Measurements from ENCODE around the gene SMAD5. TPM values are rescaled to one million over a fixed set of nuclear protein-coding genes. Genes with fewer than 3 reads are reported as not detected.

The SMAD5 gene
- total RNA-seq, 1 experiment from 2014 or later = 69.3 TPM

DNA sequence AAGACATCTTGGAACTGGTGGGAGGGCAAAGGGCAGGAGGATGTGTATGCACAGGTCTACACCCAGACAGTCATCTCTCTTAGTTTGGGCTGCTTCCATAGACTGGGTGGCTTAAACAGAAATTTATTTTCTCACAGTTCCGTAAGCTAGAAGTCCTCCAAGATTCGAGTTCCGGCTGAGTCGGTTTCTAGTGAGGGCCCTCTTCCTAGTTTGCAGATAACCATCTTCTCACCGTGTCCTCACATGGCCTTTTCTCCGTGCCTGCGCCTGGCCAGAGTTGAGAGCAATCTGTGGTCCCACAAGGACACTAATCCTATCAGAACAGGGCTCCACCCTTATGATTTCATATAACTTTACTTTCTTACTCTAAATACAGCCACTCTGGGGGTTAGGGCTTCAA lies 56.2 kb downstream of the SMAD5 start:
- Histone ChIP-seq H3K9ac (ENCODE audit: extremely low read depth, insufficient read length, low read length) (no peak overlapping the region), H3K79me1 (ENCODE audit: insufficient read depth, low read depth, low read length, poor library complexity, severe bottlenecking) (no peaks in the 10 kb centered on the region), H4K5ac (ENCODE audit: insufficient read length, low read depth, low read length) (no peak overlapping the region), H3K23me2 (ENCODE audit: insufficient read length, low read depth, low read length, poor library complexity, severe bottlenecking) (peaks cover 16% of the 10 kb centered on the region), H3K27me3 (ENCODE audit: insufficient read depth, low read length) (peaks cover 37% of the 10 kb centered on the region), H3K23ac (ENCODE audit: insufficient read length, low read depth, low read length) (no peak overlapping the region), H2AFZ (ENCODE audit: low read length) (no peak overlapping the region), H3K79me2 (ENCODE audit: insufficient read depth, low read length) (no peaks in the 10 kb centered on the region), H3T11ph (ENCODE audit: low read length) (no peak overlapping the region), H2BK120ac (ENCODE audit: low read depth, low read length, poor library complexity, severe bottlenecking) (no peak overlapping the region), H3K56ac (ENCODE audit: insufficient read length, low read depth, low read length) (no peak overlapping the region), H3K9me3 (ENCODE audit: control insufficient read depth, low read depth, low read length) (no peaks in the 10 kb centered on the region), H2BK12ac (ENCODE audit: insufficient read length, low read depth, low read length) (no peak overlapping the region), H4K8ac (replicated peaks; ENCODE audit: insufficient read length, low read depth, low read length) (no peak overlapping the region), H2AK5ac (ENCODE audit: insufficient read length, low read length) (no peak overlapping the region), H3K4me1 (ENCODE audit: insufficient read depth, low read length) (no peaks in the 10 kb centered on the region), H3K14ac (ENCODE audit: insufficient read depth, low read length) (no peak overlapping the region), H2BK20ac (ENCODE audit: low read depth, low read length, poor library complexity, severe bottlenecking) (no peak overlapping the region), H3K4ac (ENCODE audit: low read depth, low read length) (no peak overlapping the region), H2BK5ac (ENCODE audit: insufficient read length, low read length) (no peak overlapping the region), H4K91ac (ENCODE audit: insufficient read length, low read depth, low read length) (no peak overlapping the region), H3K27ac (ENCODE audit: insufficient read length, low read depth, low read length) (no peak overlapping the region), H2BK15ac (ENCODE audit: low read depth, low read length) (no peak overlapping the region), H3K4me2 (ENCODE audit: insufficient read depth, insufficient read length, low read length) (no peak overlapping the region), H3K18ac (ENCODE audit: insufficient read length, low read depth, low read length) (no peak overlapping the region), H4K20me1 (ENCODE audit: control insufficient read depth, insufficient read depth, insufficient read length) (no peaks in the 10 kb centered on the region)
- peaks cover 57% of the 10 kb centered on the region for H3K27me3 Mint-ChIP-seq (ENCODE audit: low read depth)
- no peak overlapping the region for H3K27ac Mint-ChIP-seq
- WGBS (ENCODE audit: extremely low coverage, insufficient read length, low lambda C conversion rate) = no CpG with 5 or more reads among the region's 7 CpGs
- H3K9me3 Mint-ChIP-seq = no peaks in the 10 kb centered on the region
- peak overlapping the region in 1 of 2 experiments; percentile 45; a peak in 2 of 5 replicates for H3K4me3 Mint-ChIP-seq
- DNase-seq = no peak
- H3K4me1 Mint-ChIP-seq = peaks cover 13 to 16% of the 10 kb centered on the region in 2 experiments
- TF ChIP-seq, protein P1, sequence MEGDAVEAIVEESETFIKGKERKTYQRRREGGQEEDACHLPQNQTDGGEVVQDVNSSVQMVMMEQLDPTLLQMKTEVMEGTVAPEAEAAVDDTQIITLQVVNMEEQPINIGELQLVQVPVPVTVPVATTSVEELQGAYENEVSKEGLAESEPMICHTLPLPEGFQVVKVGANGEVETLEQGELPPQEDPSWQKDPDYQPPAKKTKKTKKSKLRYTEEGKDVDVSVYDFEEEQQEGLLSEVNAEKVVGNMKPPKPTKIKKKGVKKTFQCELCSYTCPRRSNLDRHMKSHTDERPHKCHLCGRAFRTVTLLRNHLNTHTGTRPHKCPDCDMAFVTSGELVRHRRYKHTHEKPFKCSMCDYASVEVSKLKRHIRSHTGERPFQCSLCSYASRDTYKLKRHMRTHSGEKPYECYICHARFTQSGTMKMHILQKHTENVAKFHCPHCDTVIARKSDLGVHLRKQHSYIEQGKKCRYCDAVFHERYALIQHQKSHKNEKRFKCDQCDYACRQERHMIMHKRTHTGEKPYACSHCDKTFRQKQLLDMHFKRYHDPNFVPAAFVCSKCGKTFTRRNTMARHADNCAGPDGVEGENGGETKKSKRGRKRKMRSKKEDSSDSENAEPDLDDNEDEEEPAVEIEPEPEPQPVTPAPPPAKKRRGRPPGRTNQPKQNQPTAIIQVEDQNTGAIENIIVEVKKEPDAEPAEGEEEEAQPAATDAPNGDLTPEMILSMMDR (conservative IDR thresholded peaks at IDR 0.05) = no peak
- peaks cover 9 to 18% (median 10%) of the 10 kb centered on the region in 3 experiments; a peak in 6 of 7 replicates for H3K36me3 Mint-ChIP-seq (ENCODE audit: insufficient read depth in 1 of 3, low read depth in 3 of 3)

Measured in H9 (cell line).